Diencephalon (tissue), 1 donor: ENCODE data around the gene MYRF. TPM values are rescaled to one million over a fixed set of nuclear protein-coding genes. Genes with fewer than 3 reads are reported as not detected.

Experiments
- total RNA-seq: library from RNA; depleted of rRNA; stranded (reverse); fragments of >200 nt; gene quantifications from one replicate; pipeline ENCODE4 v1.2.3, GENCODE V29; 2014

MYRF gene
- 2.8 TPM for total RNA-seq

GRCh38 chr11:61752117-61752924, at the start of gene MYRF:
TSS of gene MYRF (plus strand) at chr11:61752636. CDS start at chr11:61752745, 109 bp downstream.

GRCh38 chr11:61792310-61793082, 40.1 kb downstream of the MYRF start, which contains the start of the genes FEN1 and TMEM258:
TSS of gene FEN1 (plus strand) at chr11:61792911. CDS start at chr11:61795362, 2,451 bp downstream.
TSS of gene TMEM258 (minus strand) at chr11:61792599. CDS start at chr11:61792558, 41 bp downstream.

DNA sequence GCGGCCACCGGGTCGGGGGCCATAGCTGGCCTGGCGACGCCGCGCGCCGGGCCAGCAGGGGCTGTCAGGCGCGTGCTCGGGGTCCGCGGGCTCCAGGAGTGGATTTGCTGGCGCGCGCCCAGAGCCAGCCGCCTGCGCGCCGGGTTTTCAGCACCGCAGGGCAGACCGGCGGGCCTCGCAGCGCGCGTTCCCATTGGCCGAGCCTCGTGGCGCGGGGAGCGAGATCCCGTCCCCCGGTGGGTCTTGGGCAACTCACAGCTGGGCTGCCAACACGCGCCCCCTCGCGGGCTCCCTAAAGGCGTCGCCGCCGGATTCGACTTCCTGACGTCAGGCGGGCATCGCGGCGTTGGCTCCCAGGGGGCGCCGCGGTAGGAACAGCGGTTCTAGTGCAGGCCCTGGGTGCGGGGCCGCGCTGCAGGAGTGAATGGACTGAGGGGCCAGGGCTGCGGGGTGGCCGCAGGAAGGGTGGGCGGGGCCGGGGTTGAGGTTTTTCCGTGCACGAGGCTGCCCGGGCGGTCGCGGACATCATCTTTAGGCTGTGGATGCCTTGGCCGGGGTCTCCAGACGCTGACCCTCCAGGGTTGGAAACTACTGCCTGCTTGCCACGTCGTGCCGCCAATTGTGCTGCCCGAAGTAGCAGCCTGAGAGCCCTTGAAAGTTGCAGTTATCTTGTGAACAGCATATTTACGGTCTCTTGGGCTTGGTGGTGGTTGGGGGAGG, 64.5 kb downstream of the MYRF start, which contains the start of gene FADS1:
FADS1 (minus strand) TSS at position 268 of the 720 bp plus-strand sequence; CDS start at position 194, 74 bp downstream.

DNA sequence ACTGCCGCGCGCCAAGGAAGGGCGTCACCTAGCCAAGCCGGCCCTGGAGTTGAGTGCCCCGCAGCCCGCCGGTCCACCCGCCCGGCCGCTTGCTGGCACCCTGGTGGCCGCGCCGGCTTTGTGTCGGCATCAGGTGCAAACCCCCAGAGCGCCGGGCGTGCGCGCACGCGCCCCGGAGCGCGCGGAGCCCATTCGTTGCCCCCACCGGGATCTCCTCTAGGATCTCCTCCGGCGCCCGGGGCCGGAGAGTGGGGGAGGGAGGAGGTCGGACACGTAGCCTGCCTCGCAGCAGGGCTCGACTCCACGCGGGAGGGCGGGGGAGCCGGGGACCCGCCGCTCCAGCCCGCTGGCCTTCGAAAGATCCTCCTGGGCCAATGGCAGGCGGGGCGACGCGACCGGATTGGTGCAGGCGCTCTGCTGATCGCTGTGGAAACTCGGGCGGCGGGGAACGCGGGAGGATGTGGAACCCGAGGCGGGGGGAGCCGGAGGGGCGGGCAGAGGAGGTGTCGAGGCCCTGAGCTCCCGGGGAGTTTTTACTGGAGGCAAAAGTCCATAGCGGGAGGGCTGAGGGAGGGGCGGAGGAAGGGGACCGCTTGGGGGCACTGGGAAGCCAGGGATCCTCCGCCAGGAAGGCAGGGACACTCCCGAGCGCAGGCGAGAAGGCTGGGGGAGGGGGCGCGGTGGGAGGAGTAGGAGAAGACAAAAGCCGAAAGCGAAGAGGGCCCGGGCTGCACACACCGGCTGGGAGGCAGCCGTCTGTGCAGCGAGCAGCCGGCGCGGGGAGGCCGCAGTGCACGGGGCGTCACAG, 75.3 kb downstream of the MYRF start, which contains the start of gene FADS2:
FADS2 (plus strand) TSS at position 730 of the 808 bp plus-strand sequence. CDS start 91 bp downstream, outside the sequence.

Other genes with a start within 250 kb of the MYRF start
- 6.7 TPM for gene LRRC10B, start 243.9 kb upstream of the MYRF start, total RNA-seq
- gene SYT7, start 171.6 kb upstream of the MYRF start, total RNA-seq = 71.5 TPM
- gene DAGLA, start 72.2 kb upstream of the MYRF start, total RNA-seq = 11.3 TPM
- 89.0 TPM for gene TMEM258, start 40.0 kb downstream of the MYRF start, total RNA-seq
- 20.5 TPM for gene FEN1, start 40.3 kb downstream of the MYRF start, total RNA-seq
- gene FADS1, start 64.4 kb downstream of the MYRF start, total RNA-seq = 97.8 TPM
- 178 TPM for gene FADS2, start 75.7 kb downstream of the MYRF start, total RNA-seq
- 45.7 TPM for gene FADS3, start 138.9 kb downstream of the MYRF start, total RNA-seq
- gene RAB3IL1, start 164.9 kb downstream of the MYRF start, total RNA-seq = 4.4 TPM
- 1.6 TPM for gene BEST1, start 197.7 kb downstream of the MYRF start, total RNA-seq
- 513 TPM for gene FTH1, start 215.0 kb downstream of the MYRF start, total RNA-seq